ENCODE measurements around the gene COPG1. TPM values are rescaled to one million over a fixed set of nuclear protein-coding genes. Genes with fewer than 3 reads are reported as not detected.

Gene COPG1
- total and polyA plus RNA-seq, 8 donors = 81.4 to 137 (median 104) TPM

DNA sequence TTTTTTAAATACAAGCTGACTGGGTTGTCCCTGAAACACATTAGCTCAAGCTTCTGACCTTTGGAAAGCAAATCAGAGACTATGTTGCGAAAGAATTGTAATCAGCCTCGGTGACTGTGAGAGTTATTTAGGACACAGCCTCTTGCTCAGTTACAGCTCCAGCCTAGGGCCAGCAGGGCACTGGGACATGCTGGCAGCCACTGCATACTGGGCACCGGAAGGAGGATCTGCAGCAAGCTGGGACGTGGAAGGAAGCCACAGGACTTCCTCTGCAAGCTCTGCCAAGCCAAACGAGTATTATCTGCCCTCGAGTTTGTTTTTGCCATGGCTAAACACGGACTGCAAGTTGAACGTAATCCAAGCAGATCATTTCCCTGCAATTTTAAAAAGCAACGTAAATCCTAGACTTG, 24.4 kb upstream of the COPG1 start:
- peak overlapping the region in 3 of 4 donors; percentile 48 to 79 (median 76) for H3K27ac ChIP-seq
- peak overlapping the region in 1 of 4 donors; percentile 13 for H3K4me3 ChIP-seq
- FAIRE-seq (peak; percentile 13), DNase-seq (peak; percentile 71 to 86 (median 76)), ATAC-seq (peak; percentile 97 to 99 (median 98))
- no peak for TF ChIP-seq CTCF (IDR thresholded peaks at IDR 0.05)
- H3K27me3 ChIP-seq = no peaks in the 10 kb centered on the region
- H3K4me1 ChIP-seq = peaks cover 0 to 10% (median 10%) of the 10 kb centered on the region in 3 donors
- 2% methylated on average over 9 of the region's 9 CpGs for WGBS, 2 donors
- H3K9me3 ChIP-seq = no peaks in the 10 kb centered on the region
- H3K36me3 ChIP-seq = no peaks in the 10 kb centered on the region
- intact Hi-C loops (cut with DNase I) = no loop called here

GRCh38 chr3:129226374-129226773, 23.0 kb upstream of the COPG1 start:
- FAIRE-seq (no peak), ATAC-seq (peak in 3 of 4 donors; percentile 16 to 52 (median 20)), DNase-seq (no peak)
- peaks cover 0 to 10% (median 10%) of the 10 kb centered on the region in 3 donors for H3K4me1 ChIP-seq
- no peaks in the 10 kb centered on the region for H3K27me3 ChIP-seq
- no peaks in the 10 kb centered on the region for H3K9me3 ChIP-seq
- TF ChIP-seq CTCF (IDR thresholded peaks at IDR 0.05) = no peak
- no peaks in the 10 kb centered on the region for H3K36me3 ChIP-seq
- intact Hi-C loops (cut with DNase I) = no loop called here
- H3K4me3 ChIP-seq = no peak overlapping the region
- WGBS, 2 donors = 84 to 88% methylated on average over 6 of the region's 6 CpGs
- H3K27ac ChIP-seq = no peak overlapping the region

DNA sequence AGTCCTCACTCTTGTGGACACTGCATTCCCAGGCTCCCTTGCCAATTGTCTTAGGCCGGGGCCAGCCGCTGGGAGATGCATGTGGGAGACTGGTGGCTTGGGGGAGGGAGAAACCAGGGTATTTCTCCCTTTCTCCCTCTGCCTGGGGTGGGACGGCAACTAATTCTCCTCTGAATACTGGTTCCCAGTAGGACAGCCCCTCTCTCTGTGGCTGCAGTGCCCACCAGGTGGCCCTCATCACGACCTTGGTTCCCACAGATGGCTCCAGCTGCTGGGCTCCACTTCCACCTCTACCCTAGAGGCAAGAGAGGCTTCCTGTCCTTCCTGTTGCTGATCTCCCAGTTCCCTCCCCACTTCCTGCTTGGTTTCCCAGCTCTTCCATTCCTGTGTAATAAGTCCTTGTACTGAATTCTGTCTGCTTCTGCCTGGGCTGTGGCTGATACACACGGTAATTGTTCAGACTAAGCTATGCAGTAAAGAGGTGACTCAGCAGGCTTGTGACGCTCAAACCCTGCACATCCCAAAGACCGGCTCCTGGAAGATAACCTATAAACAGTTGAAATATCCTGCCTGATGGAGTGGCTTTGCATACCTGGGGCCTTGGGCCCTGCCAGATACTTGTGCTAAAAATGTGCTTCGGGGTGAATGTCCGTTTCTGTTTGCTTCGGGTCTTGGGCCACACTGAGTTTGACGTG, 20.4 kb upstream of the COPG1 start:
- Histone ChIP-seq H3K27ac (peak overlapping the region in 2 of 4 donors; percentile 23 to 50), H3K36me3 (no peaks in the 10 kb centered on the region), H3K4me1 (peaks cover 0 to 10% (median 10%) of the 10 kb centered on the region in 3 donors), H3K27me3 (no peaks in the 10 kb centered on the region), H3K9me3 (no peaks in the 10 kb centered on the region), H3K4me3 (no peak overlapping the region)
- TF ChIP-seq CTCF (IDR thresholded peaks at IDR 0.05) = no peak
- 78 to 82% methylated on average over 11 of the region's 11 CpGs for WGBS, 2 donors
- ATAC-seq (no peak), DNase-seq (no peak), FAIRE-seq (no peak)
- intact Hi-C loops (cut with DNase I) = no loop called here

DNA sequence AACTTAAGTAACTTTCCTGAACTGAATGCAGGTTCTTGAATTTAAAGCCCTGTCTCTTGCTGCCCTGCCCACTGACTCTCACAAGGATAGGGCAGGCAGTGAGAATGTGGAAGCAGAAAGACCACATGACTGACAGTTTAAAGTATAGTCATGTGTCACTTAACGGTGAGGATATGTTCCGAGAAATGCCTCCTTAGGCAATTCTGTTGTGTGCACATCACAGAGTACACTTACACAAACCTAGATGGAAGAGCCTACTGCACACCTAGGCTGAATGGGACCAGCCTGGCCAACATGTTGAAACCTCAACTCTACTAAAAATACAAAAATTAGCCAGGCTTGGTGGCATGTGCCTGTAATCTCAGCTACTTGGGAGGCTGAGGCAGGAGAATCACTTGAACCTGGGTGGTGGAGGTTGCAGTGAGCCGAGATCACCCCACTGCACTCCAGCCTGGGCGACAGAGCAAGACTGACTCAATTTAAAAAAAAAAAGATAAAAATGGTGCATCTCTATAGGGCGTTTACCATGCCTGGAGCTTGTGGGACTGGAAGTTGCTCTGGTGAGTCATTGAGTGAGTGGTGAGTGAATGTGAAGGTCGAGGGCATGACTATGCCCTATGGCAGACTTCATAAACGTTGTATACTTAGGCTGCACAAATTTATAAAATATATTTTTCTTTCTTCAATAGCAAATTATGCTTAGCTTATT, 18.9 kb upstream of the COPG1 start:
- no peaks in the 10 kb centered on the region for H3K27me3 ChIP-seq
- DNase-seq = no peak
- no peak for FAIRE-seq
- H3K4me3 ChIP-seq = no peak overlapping the region
- peaks cover 0 to 2% (median under 1%) of the 10 kb centered on the region in 3 donors for H3K4me1 ChIP-seq
- peak in 3 of 4 donors; percentile 61 to 64 (median 63) for ATAC-seq
- H3K9me3 ChIP-seq = no peaks in the 10 kb centered on the region
- WGBS, 2 donors = 59 to 69% methylated on average over 7 of the region's 7 CpGs
- H3K27ac ChIP-seq = peak overlapping the region in 2 of 4 donors; percentile 50 to 72
- no peak for TF ChIP-seq CTCF (IDR thresholded peaks at IDR 0.05)
- no peaks in the 10 kb centered on the region for H3K36me3 ChIP-seq
- intact Hi-C loops (cut with DNase I) = no loop called here
